OCI-LY7 (cell line): Measurements from ENCODE around the gene FBXO4. TPM values are rescaled to one million over a fixed set of nuclear protein-coding genes. Genes with fewer than 3 reads are reported as not detected.

Experiments
- BruUV-seq: library from RNA; stranded (reverse); fragments of 400-500 nt; replicated peaks from 2 replicates; lab custom pipeline; 2021; lab: Mats Ljungman, UMichigan
- CTCF ChIA-PET: fragments of 300-600 bp; sonication (Branson Sonifier 250); formaldehyde crosslinking; loops from one replicate; lab custom pipeline; 2022; ENCODE audit warnings: antibody characterized with exemption; ENCODE audit not compliant: unreplicated experiment; lab: Charles Lee
- POLR2A ChIA-PET: fragments of 300-600 bp; sonication (Branson Sonifier 250); formaldehyde crosslinking; loops from one replicate; lab custom pipeline; 2022; ENCODE audit warnings: antibody characterized with exemption; lab: Charles Lee
- DNase-seq: peaks from one replicate; pipeline ENCODE4 v3.0.0-alpha.2; 2015; ENCODE audit warnings: low spot score
- H2AFZ ChIP-seq: fragments of 200-600 bp; sonication (generic), shearing (Covaris generic); 2 replicates; pipeline ENCODE4 v1.6.1; 2014; ENCODE audit warnings: mild to moderate bottlenecking, antibody characterized with exemption, low read length, moderate library complexity
- H3K27ac ChIP-seq: fragments of 200-600 bp; sonication (generic); 2 replicates; pipeline ENCODE4 v1.5.1; 2014; ENCODE audit warnings: mixed run types, low read depth, mild to moderate bottlenecking, moderate library complexity, low read length, inconsistent platforms; ENCODE audit not compliant: poor library complexity, severe bottlenecking
- H3K36me3 ChIP-seq: fragments of 200-600 bp; sonication (generic); 2 replicates; pipeline ENCODE4 v1.6.1; 2014; ENCODE audit warnings: mild to moderate bottlenecking, antibody characterized with exemption, low read length, moderate library complexity, mixed read lengths; ENCODE audit not compliant: insufficient read depth
- H3K4me1 ChIP-seq: fragments of 200-600 bp; sonication (generic); 2 replicates; pipeline ENCODE4 v1.5.1; 2014; ENCODE audit warnings: mild to moderate bottlenecking, low read length; ENCODE audit not compliant: insufficient read depth, poor library complexity, severe bottlenecking
- H3K4me2 ChIP-seq: fragments of 200-600 bp; sonication (generic); 2 replicates; pipeline ENCODE4 v1.6.1; 2014; ENCODE audit warnings: mild to moderate bottlenecking, low read length
- H3K4me3 ChIP-seq: fragments of 200-600 bp; sonication (generic); 2 replicates; pipeline ENCODE4 v1.5.1; 2014; ENCODE audit warnings: mild to moderate bottlenecking, low read depth, low read length; ENCODE audit not compliant: poor library complexity, severe bottlenecking
- H3K79me2 ChIP-seq: fragments of 200-600 bp; sonication (generic); 2 replicates; pipeline ENCODE4 v1.6.1; 2016; ENCODE audit warnings: low read depth, mild to moderate bottlenecking, low read length, moderate library complexity, mixed read lengths; ENCODE audit not compliant: insufficient read depth
- H3K9me2 ChIP-seq: fragments of 200-600 bp; sonication (generic); 2 replicates; pipeline ENCODE4 v1.6.1; 2016; ENCODE audit warnings: mild to moderate bottlenecking, low read length, mixed read lengths; ENCODE audit not compliant: insufficient read depth
- H3K9me3 ChIP-seq: fragments of 200-600 bp; sonication (generic); 2 replicates; pipeline ENCODE4 v1.6.1; 2014; ENCODE audit warnings: mild to moderate bottlenecking, mixed run types, low read length, mixed read lengths
- H4K20me1 ChIP-seq: fragments of 200-600 bp; sonication (generic); 2 replicates; pipeline ENCODE4 v1.6.1; 2014; ENCODE audit warnings: mild to moderate bottlenecking, antibody characterized with exemption, low read length, moderate library complexity, mixed read lengths; ENCODE audit not compliant: insufficient read depth
- EZH2phosphoT487 ChIP-seq: fragments of 200-600 bp; sonication (generic); IDR thresholded peaks from 2 replicates; pipeline ENCODE4 v1.6.1; 2018; ENCODE audit warnings: low read depth, borderline replicate concordance, mild to moderate bottlenecking, mixed run types, antibody characterized with exemption, low read length, moderate library complexity, mixed read lengths
- intact Hi-C: fragments of 100-400 bp; cut with micrococcal nuclease; formaldehyde crosslinking; loops from one replicate; pipeline ENCODE4 v1.10.0; 2022; ENCODE audit not compliant: unreplicated experiment
- total RNA-seq, 2 experiments: library from RNA; depleted of rRNA in 1 of 2; stranded (reverse); fragments of >200 nt in 1 of 2; shearing (Covaris generic) in 1 of 2; gene quantifications; 2 replicates each; pipeline ENCODE4 v1.2.3, GENCODE V29; 2014 to 2022
- TF ChIP-seq, protein P1 (sequence below): fragments of 200-600 bp; sonication (generic); conservative IDR thresholded peaks from 2 replicates; pipeline ENCODE4 v1.5.1; 2014; ENCODE audit warnings: mild to moderate bottlenecking, antibody characterized with exemption, low read length, moderate library complexity, mixed read lengths

The FBXO4 gene
- total RNA-seq, 2 experiments from 2014 or later: 0.40 TPM; not detected in 1

DNA sequence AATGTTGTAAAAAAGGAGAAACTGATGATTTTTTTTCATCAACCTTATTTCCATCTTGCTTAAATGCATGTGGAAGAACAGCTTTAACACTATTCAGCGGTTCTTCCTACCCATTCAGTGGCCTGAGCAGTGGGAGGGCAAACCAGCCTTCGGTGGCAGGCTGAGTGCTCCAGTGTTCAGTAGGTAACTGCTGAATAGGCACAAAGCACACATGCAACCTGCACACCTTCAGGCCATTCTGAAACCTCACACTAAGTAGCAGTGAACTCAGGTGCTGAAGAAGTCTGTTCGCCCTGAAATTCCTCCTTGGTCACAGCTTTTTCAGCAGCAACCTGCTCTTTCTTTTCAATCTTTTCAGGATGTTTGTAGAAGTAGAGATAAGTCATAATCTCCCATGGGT lies 26.1 kb downstream of the FBXO4 start:
- no peaks in the 10 kb centered on the region for H3K79me2 ChIP-seq
- no peaks in the 10 kb centered on the region for H3K36me3 ChIP-seq
- H3K4me3 ChIP-seq: no peak overlapping the region
- no peak overlapping the region for H2AFZ ChIP-seq
- intact Hi-C loops: no loop called here
- no peaks in the 10 kb centered on the region for H3K9me3 ChIP-seq
- no peak overlapping the region for H3K4me2 ChIP-seq
- TF ChIP-seq EZH2phosphoT487: no peak
- TF ChIP-seq, protein P1, sequence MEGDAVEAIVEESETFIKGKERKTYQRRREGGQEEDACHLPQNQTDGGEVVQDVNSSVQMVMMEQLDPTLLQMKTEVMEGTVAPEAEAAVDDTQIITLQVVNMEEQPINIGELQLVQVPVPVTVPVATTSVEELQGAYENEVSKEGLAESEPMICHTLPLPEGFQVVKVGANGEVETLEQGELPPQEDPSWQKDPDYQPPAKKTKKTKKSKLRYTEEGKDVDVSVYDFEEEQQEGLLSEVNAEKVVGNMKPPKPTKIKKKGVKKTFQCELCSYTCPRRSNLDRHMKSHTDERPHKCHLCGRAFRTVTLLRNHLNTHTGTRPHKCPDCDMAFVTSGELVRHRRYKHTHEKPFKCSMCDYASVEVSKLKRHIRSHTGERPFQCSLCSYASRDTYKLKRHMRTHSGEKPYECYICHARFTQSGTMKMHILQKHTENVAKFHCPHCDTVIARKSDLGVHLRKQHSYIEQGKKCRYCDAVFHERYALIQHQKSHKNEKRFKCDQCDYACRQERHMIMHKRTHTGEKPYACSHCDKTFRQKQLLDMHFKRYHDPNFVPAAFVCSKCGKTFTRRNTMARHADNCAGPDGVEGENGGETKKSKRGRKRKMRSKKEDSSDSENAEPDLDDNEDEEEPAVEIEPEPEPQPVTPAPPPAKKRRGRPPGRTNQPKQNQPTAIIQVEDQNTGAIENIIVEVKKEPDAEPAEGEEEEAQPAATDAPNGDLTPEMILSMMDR: no peak
- no peak overlapping the region for H3K27ac ChIP-seq
- no peaks in the 10 kb centered on the region for H4K20me1 ChIP-seq
- H3K4me1 ChIP-seq: no peaks in the 10 kb centered on the region
- no TSS peak for BruUV-seq
- no peak for DNase-seq
- no peaks in the 10 kb centered on the region; the same call in 1 of the 2 replicates for H3K9me2 ChIP-seq
- ChIA-PET CTCF (no interaction called here), POLR2A (no interaction called here)

DNA sequence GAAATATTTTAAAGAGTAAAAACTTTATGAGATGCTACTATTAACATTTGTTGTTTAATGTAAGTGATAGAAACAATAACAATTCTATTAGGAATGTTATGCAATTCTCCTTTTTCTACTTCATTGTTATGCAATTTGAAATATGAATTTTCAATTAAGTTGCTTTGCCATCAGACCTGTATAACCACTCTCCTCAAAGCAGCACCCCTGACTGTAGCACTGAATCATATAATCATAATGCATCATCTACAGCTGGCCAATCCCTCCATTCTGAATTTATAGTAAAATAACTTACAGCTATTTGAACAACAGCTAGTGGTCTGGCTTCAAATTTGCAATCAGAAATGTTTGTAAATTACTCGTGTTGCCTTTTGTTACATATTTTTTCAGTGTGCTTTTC lies 29.2 kb downstream of the FBXO4 start:
- CTCF ChIA-PET: no interaction called here
- no peak overlapping the region for H3K27ac ChIP-seq
- DNase-seq: no peak
- no peak overlapping the region for H3K4me3 ChIP-seq
- no peaks in the 10 kb centered on the region for H3K36me3 ChIP-seq
- H3K4me1 ChIP-seq: no peaks in the 10 kb centered on the region
- no peaks in the 10 kb centered on the region for H3K79me2 ChIP-seq
- TF ChIP-seq EZH2phosphoT487: no peak
- TF ChIP-seq, protein P1: no peak
- no peaks in the 10 kb centered on the region for H4K20me1 ChIP-seq
- H3K4me2 ChIP-seq: no peak overlapping the region
- no peak overlapping the region for H2AFZ ChIP-seq
- POLR2A ChIA-PET: no interaction called here
- no peaks in the 10 kb centered on the region; the same call in 1 of the 2 replicates for H3K9me2 ChIP-seq
- no peaks in the 10 kb centered on the region for H3K9me3 ChIP-seq
- intact Hi-C loops: no loop called here
- BruUV-seq: no TSS peak

DNA sequence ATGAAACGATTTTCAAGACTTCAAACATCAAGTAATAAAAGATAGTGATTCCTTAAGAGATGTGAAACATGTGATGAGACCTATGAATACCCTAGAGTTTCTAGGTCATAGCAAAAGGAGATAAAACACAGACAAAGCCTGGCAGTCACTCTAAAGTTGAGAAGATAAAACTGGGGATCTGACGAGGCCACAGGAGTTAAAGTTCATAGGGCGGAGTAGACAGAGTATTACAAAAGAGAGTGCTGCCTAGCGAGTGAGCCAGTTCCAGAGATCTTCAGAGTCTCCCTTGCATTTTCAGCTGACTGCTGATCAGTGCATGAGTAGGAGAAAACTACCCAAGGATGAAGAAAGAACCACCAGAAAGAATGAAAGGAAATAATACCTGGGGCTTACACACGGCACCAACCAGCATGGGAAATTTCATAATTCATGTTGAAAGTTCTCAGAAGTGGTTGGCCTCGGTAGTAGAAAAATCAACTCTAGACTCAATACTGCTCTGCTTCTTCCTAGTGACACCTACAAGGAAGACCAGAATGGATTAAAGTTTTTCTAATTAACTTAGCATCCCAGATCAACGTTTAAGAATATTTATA lies 30.4 kb downstream of the FBXO4 start:
- Histone ChIP-seq H3K36me3 (no peaks in the 10 kb centered on the region), H3K9me3 (no peaks in the 10 kb centered on the region), H3K27ac (no peak overlapping the region), H2AFZ (no peak overlapping the region), H4K20me1 (no peaks in the 10 kb centered on the region), H3K79me2 (no peaks in the 10 kb centered on the region), H3K4me3 (no peak overlapping the region), H3K9me2 (no peaks in the 10 kb centered on the region; the same call in 1 of the 2 replicates), H3K4me1 (no peaks in the 10 kb centered on the region), H3K4me2 (no peak overlapping the region)
- intact Hi-C loops: no loop called here
- no TSS peak for BruUV-seq
- no peak for DNase-seq
- TF ChIP-seq EZH2phosphoT487: no peak
- TF ChIP-seq, protein P1: no peak
- CTCF ChIA-PET: no interaction called here
- POLR2A ChIA-PET: no interaction called here
